AG04450 (cell line): Measurements from ENCODE around the gene MANSC4. TPM values are rescaled to one million over a fixed set of nuclear protein-coding genes. Genes with fewer than 3 reads are reported as not detected.

Source experiments
- CTCF ChIA-PET: fragments of 300-600, 350-600 bp; formaldehyde crosslinking; extraction: SDS; loops from one replicate; lab custom pipeline; 2022; ENCODE audit warnings: antibody characterized with exemption, inconsistent platforms; lab: Charles Lee
- POLR2A ChIA-PET: fragments of 350-600 bp; formaldehyde crosslinking; extraction: SDS; loops from one replicate; lab custom pipeline; 2021; ENCODE audit warnings: antibody characterized with exemption, inconsistent platforms; lab: Yijun Ruan, JAX
- DNase-seq: peaks from one replicate; pipeline ENCODE4 v3.0.0-alpha.2; 2011; ENCODE audit warnings: low read depth, low spot score
- H3K27ac ChIP-seq: one replicate; pipeline ENCODE4 v1.5.1; 2012; ENCODE audit warnings: low read depth, low read length, control low read depth
- H3K27me3 ChIP-seq: one replicate; pipeline ENCODE4 v1.6.0; 2012; ENCODE audit warnings: low read length; ENCODE audit not compliant: control insufficient read depth, insufficient read depth
- H3K4me3 ChIP-seq: 2 replicates; pipeline ENCODE4 v1.5.1; 2011; ENCODE audit warnings: mild to moderate bottlenecking, low read depth, low read length, control low read depth
- H3K9me3 ChIP-seq: 2 replicates; pipeline ENCODE4 v1.5.1; 2012; ENCODE audit warnings: low read length; ENCODE audit not compliant: control insufficient read depth, insufficient read depth
- polyA plus RNA-seq: library from polyadenylated mRNA; depleted of rRNA; stranded (reverse); fragments of >200 nt; gene quantifications from 2 replicates; pipeline ENCODE4 v1.2.3, GENCODE V29; 2011
- TF ChIP-seq, protein P1 (sequence below): IDR thresholded peaks from 2 replicates; pipeline ENCODE4 v1.5.1; 2011; ENCODE audit warnings: low read depth, low read length, control low read depth, inconsistent platforms

Gene MANSC4
- polyA plus RNA-seq, 1 experiment, result not detected

DNA sequence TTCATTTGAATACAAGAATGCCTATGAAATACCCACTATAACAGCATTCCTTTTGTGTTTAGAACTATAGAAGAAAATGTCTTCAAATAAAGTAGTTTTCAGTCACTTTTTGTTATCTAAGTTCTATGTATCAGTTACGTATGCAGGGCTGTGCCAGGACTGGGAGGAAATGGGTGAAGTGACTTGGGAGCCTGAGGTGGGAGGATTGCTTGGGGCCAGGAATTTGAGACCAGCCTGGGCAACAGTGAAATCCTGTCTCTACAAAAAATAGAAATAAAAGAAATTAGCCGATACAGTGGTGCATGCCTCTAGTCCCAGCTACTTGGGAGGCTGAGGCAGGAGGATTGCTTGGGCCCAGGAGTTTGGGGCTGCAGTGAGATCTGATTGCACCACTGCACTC, 22.9 kb upstream of the MANSC4 start:
- no peaks in the 10 kb centered on the region for H3K9me3 ChIP-seq
- no peak for DNase-seq
- H3K4me3 ChIP-seq, result no peak overlapping the region
- H3K27me3 ChIP-seq, result no peaks in the 10 kb centered on the region
- POLR2A ChIA-PET, result no interaction called here
- CTCF ChIA-PET, result interaction anchor here (1.5 kb wide), 1 partner anchor 19 kb away, joined by 5 read pairs; no protein-coding TSS in a partner anchor
- H3K27ac ChIP-seq, result no peak overlapping the region
- TF ChIP-seq, protein P1, sequence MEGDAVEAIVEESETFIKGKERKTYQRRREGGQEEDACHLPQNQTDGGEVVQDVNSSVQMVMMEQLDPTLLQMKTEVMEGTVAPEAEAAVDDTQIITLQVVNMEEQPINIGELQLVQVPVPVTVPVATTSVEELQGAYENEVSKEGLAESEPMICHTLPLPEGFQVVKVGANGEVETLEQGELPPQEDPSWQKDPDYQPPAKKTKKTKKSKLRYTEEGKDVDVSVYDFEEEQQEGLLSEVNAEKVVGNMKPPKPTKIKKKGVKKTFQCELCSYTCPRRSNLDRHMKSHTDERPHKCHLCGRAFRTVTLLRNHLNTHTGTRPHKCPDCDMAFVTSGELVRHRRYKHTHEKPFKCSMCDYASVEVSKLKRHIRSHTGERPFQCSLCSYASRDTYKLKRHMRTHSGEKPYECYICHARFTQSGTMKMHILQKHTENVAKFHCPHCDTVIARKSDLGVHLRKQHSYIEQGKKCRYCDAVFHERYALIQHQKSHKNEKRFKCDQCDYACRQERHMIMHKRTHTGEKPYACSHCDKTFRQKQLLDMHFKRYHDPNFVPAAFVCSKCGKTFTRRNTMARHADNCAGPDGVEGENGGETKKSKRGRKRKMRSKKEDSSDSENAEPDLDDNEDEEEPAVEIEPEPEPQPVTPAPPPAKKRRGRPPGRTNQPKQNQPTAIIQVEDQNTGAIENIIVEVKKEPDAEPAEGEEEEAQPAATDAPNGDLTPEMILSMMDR, result no peak

DNA sequence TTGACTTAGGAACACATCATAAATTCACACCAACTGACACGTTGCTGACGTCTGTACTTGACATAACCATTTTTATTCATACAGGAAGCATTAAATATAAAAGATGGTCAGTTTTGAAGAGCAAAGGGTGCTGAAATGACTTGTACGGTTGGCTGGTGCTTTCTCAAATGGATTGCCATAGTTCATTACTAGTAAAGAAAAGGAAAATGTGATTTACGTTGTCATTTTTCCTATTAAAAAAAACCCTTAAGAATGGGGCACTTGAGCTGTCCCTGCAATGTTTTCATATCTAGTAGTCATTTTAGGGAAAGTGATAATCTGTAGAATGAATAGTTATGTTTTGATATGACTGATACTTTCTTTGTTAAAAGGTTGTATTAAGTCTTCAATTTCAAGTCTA, 22.5 kb upstream of the MANSC4 start:
- Histone ChIP-seq H3K27ac (no peak overlapping the region), H3K27me3 (no peaks in the 10 kb centered on the region), H3K4me3 (no peak overlapping the region), H3K9me3 (no peaks in the 10 kb centered on the region)
- DNase-seq, result no peak
- ChIA-PET POLR2A (interaction anchor here (1.0 kb wide), 1 partner anchor 22 kb away, joined by 3 read pairs; the partner anchor contains the start of genes KLHL42 and MANSC4), CTCF (interaction anchor here (1.5 kb wide), 1 partner anchor 19 kb away, joined by 5 read pairs; no protein-coding TSS in a partner anchor)
- TF ChIP-seq, protein P1, result no peak

DNA sequence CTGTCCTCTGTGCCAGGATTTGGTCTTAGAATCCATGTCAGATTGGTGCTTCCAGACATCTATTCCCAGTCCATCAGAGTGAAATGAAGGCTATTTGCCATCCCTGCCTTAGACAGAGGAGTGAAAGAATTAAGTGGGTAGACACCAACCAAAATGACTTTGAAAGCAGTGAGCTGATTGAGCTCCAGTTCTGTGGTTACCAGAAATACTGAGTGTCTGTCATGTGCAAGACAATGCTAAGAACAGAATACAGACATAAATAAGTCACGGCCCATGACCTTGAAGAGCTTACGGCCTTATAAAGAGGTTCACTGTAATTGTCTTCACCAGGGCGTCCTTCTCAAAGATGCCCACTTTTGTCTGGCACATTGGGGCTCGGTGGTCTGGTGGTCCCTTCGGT, 21.6 kb upstream of the MANSC4 start:
- Histone ChIP-seq H3K27me3 (no peaks in the 10 kb centered on the region), H3K4me3 (no peak overlapping the region), H3K9me3 (no peaks in the 10 kb centered on the region), H3K27ac (no peak overlapping the region)
- no peak for DNase-seq
- CTCF ChIA-PET, result interaction anchor here (0.6 to 1.5 kb wide), 2 partner anchors 20 to 69 kb away, joined by 5 read pairs; no protein-coding TSS in a partner anchor
- POLR2A ChIA-PET, result interaction anchor here (1.0 kb wide), 1 partner anchor 21 kb away, joined by 3 read pairs; the partner anchor contains the start of genes KLHL42 and MANSC4
- TF ChIP-seq, protein P1, result no peak

DNA sequence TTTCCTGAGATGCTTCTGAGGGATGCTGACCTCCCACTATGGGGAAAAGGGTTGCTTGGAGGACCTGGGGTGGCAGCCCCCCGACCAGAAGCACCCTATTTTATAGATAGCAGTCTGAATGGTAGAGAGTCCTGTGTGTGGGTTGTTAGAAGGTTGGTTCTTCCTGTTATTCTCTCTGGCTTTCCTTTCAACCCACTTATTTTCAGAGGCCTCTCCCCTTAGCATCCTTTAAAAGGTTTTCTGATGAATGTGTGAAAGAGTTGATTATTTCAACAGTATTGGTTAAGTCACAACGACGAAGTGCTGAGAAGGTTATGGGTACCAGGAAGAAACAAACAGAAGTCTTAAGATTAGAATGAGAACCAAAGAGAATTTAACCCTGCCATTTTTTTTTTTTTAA, 20.8 kb upstream of the MANSC4 start:
- ChIA-PET CTCF (no interaction called here), POLR2A (no interaction called here)
- TF ChIP-seq, protein P1, result no peak
- Histone ChIP-seq H3K9me3 (no peaks in the 10 kb centered on the region), H3K27ac (no peak overlapping the region), H3K4me3 (no peak overlapping the region), H3K27me3 (no peaks in the 10 kb centered on the region)
- DNase-seq, result no peak

DNA sequence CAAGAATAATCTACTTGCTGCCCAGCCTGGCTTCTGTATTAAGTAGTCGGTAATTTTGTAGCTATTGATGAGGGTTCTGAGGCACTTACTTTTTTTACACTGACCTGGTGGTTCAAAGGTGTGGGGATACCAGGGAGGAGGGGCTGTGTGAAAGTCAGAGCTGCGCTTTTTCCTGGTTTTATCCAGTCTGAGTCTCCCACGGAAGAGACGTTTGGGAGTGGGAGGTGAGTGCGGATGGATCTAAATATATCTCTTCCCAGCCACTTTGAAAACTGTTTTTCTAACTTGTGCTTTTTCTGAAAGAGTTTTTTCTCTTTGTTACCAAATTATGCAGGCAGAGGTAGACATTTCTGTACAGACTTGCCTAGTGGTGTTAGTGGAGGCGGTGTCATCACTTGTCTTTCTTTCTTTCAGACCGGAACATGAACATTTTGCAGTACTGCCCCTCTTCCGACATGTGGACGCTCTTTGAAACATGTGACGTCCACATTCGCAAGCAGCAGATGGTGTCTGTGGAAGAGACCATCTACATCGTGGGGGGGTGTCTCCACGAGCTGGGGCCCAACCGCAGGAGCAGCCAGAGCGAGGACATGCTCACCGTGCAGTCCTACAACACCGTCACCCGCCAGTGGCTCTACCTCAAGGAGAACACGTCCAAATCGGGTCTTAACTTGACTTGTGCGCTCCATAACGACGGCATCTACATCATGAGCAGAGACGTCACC, 17.4 kb upstream of the MANSC4 start:
- H3K27ac ChIP-seq, result no peak overlapping the region
- POLR2A ChIA-PET, result no interaction called here
- no peak overlapping the region for H3K4me3 ChIP-seq
- no peak for DNase-seq
- CTCF ChIA-PET, result no interaction called here
- no peaks in the 10 kb centered on the region for H3K27me3 ChIP-seq
- H3K9me3 ChIP-seq, result no peaks in the 10 kb centered on the region
- TF ChIP-seq, protein P1, result no peak
